Measurements from ENCODE around the gene LILRB2. TPM values are rescaled to one million over a fixed set of nuclear protein-coding genes. Genes with fewer than 3 reads are reported as not detected.
"Not testable (repeated sequence)": the region's sequence is repeated elsewhere in the genome, so short reads cannot be mapped to it uniquely, and the experiment has no call there.

Gene LILRB2
- total RNA-seq, 4 donors from 2014 or later = 0.93 to 5.0 (median 1.9) TPM

GRCh38 chr19:54298357-54299125 is 17.6 kb upstream of the LILRB2 start:
- no peaks in the 10 kb centered on the region for H3K4me1 ChIP-seq
- no CpG with 5 or more reads among the region's 4 CpGs for WGBS, 2 donors (ENCODE audit: low coverage in 1 of 2)
- H3K27ac ChIP-seq = no peak overlapping the region
- no peaks in the 10 kb centered on the region for H3K36me3 ChIP-seq
- peaks cover 54% of the 10 kb centered on the region for H3K27me3 ChIP-seq
- no peak for ATAC-seq
- no peak overlapping the region for H3K4me3 ChIP-seq
- H3K9me3 ChIP-seq = peaks cover 0 to 11% (median 0%) of the 10 kb centered on the region in 3 donors
- TF ChIP-seq POLR2A (IDR thresholded peaks at IDR 0.05) (no peak), EP300 (IDR thresholded peaks at IDR 0.05) (no peak), CTCF (IDR thresholded peaks at IDR 0.05) (no peak), POLR2AphosphoS5 (IDR thresholded peaks at IDR 0.05) (no peak)

DNA sequence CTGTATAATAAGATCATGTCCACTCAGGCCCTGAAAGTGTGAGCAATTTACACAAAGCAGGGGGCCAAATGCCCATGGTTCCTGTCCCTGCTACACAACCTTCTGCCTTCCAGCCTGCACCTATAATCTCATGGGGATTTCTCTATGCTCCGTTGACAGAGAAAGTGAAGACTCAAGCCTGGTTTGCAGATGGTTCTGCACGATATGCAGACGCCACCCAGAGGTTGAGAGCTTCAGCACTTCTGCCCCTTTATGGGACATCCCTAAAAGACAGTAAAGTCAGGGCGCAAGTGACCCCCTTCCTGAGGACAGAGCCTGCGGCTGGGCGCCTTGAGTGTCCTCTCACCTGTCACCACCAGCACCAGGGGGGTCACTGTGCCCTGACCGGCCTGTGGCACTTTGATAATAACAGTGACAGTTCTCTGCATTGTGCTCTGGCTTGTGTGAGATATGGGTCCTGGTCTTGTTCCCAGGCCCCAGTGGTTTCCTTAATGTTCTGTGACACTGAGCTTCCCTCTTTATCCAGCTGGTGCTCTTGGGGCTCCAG is 16.9 kb upstream of the LILRB2 start:
- Histone ChIP-seq H3K4me3 (no peak overlapping the region), H3K27me3 (peaks cover 58% of the 10 kb centered on the region), H3K4me1 (no peaks in the 10 kb centered on the region), H3K27ac (no peak overlapping the region), H3K36me3 (no peaks in the 10 kb centered on the region), H3K9me3 (peaks cover 0 to 11% (median 0%) of the 10 kb centered on the region in 3 donors)
- no peak for ATAC-seq
- WGBS, 2 donors (ENCODE audit: low coverage in 1 of 2) = 62% methylated on average over 4 of the region's 7 CpGs; no CpG with 5 or more reads in 1 of the 2 donors
- TF ChIP-seq CTCF (IDR thresholded peaks at IDR 0.05) (no peak), EP300 (IDR thresholded peaks at IDR 0.05) (no peak), POLR2AphosphoS5 (IDR thresholded peaks at IDR 0.05) (no peak), POLR2A (IDR thresholded peaks at IDR 0.05) (no peak)

DNA sequence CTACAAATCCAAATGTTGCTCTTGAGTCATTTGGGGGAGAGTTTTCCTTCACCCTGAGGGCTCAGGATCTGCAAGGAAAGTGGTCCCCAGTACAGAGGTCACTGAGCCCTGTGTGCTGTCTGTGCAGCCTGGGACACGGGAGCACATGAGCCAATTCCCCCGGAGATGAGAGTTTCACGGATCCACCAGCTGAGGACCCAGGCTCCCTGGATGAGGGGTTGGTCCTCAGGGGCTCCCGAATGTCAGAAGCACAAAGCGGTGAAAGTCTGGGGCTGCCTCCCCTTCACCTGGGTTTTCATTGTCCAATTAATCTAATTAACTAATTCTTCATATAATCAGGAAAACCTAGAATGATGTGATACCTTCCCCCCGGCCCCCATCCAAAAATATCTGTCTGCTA is 13.6 kb upstream of the LILRB2 start:
- TF ChIP-seq POLR2A (IDR thresholded peaks at IDR 0.05) (no peak), EP300 (IDR thresholded peaks at IDR 0.05) (no peak), CTCF (IDR thresholded peaks at IDR 0.05) (no peak), POLR2AphosphoS5 (IDR thresholded peaks at IDR 0.05) (no peak)
- no peaks in the 10 kb centered on the region for H3K4me1 ChIP-seq
- ATAC-seq = no peak
- no peaks in the 10 kb centered on the region for H3K36me3 ChIP-seq
- H3K9me3 ChIP-seq = peaks cover 0 to 11% (median 0%) of the 10 kb centered on the region in 3 donors
- WGBS, 2 donors (ENCODE audit: low coverage in 1 of 2) = 88 to 93% methylated on average over 1 to 5 of the region's 6 CpGs
- H3K27me3 ChIP-seq = peaks cover 60% of the 10 kb centered on the region
- H3K27ac ChIP-seq = no peak overlapping the region
- H3K4me3 ChIP-seq = no peak overlapping the region

DNA sequence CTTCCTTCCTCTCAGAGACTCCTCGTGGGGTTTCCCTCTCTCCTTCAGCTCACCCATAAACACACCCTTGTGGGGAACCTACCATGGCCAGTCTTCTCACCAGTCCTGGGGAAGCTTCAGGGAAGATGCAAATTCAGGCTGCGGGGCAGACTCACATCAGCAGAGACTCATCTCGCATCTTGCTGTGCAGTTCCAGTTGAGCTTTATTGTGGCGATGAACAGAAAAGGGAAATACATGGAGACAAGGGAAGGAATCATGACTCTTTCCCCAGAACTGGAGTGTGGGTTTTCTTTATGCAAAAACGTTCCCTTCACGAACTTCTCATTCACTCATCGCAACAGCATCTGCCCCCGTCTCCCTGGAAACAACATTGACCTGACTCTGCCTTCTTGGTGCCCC is 8.2 kb upstream of the LILRB2 start:
- H3K27ac ChIP-seq, H3K9me3 ChIP-seq, H3K4me3 ChIP-seq, H3K36me3 ChIP-seq, H3K4me1 ChIP-seq, ATAC-seq: not testable (repeated sequence)
- peaks cover 28% of the 10 kb centered on the region for H3K27me3 ChIP-seq
- WGBS, 2 donors (ENCODE audit: low coverage in 1 of 2) = 64 to 71% methylated on average over 5 to 8 of the region's 8 CpGs

DNA sequence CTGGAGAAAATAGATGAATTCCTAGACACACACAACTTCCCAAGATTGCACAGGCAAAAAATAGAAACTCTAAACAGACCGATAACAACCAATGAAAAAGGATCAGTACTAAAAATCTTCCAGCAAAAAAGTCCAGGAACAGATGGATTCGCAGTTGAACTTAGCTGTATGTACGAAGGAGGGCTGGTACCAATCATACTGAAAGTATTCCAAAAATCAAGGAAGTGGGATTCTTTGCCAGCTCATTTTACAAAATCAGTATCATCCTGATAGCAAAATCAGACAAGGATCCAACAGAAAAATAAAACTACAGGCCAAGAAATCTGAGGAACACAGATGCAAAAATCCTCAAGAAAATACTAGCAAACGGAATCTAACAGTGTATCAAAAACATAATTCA is 6.5 kb upstream of the LILRB2 start:
- H3K4me3 ChIP-seq = no peak overlapping the region
- no peak for ATAC-seq
- TF ChIP-seq POLR2AphosphoS5 (IDR thresholded peaks at IDR 0.05) (no peak), POLR2A (IDR thresholded peaks at IDR 0.05) (no peak), CTCF (IDR thresholded peaks at IDR 0.05) (no peak), EP300 (IDR thresholded peaks at IDR 0.05) (no peak)
- H3K9me3 ChIP-seq = peaks cover 0 to 7% (median 0%) of the 10 kb centered on the region in 3 donors
- peaks cover 35% of the 10 kb centered on the region for H3K27me3 ChIP-seq
- 35 to 65% methylated on average over 4 of the region's 4 CpGs for WGBS, 2 donors (ENCODE audit: low coverage in 1 of 2)
- H3K36me3 ChIP-seq = no peaks in the 10 kb centered on the region
- no peak overlapping the region for H3K27ac ChIP-seq
- H3K4me1 ChIP-seq = no peaks in the 10 kb centered on the region

DNA sequence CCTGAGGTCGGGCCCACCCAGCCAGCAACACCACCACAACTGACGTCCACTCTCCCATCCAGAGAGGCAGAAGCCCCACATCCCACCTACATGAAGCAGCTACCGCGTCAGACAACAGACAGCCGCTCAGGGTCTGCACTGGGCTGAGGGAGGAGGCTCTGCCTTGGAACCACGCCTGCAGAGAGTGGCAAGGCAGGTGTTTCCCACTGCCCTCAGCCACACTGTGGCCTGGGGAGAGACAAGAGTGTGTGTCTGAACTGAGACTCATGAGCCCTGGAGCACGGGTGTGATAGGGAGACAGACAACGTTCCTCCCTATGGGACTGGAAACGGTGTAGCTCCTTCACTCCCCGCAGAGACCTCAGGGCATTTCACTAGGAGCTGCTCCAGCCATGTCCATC is 5.4 kb upstream of the LILRB2 start:
- H3K27me3 ChIP-seq = peaks cover 43% of the 10 kb centered on the region
- 90% methylated on average over 2 of the region's 10 CpGs; no CpG with 5 or more reads in 1 of the 2 donors for WGBS, 2 donors (ENCODE audit: low coverage in 1 of 2)
- H3K4me3 ChIP-seq, H3K27ac ChIP-seq, ATAC-seq, H3K36me3 ChIP-seq, H3K4me1 ChIP-seq, H3K9me3 ChIP-seq: not testable (repeated sequence)

DNA sequence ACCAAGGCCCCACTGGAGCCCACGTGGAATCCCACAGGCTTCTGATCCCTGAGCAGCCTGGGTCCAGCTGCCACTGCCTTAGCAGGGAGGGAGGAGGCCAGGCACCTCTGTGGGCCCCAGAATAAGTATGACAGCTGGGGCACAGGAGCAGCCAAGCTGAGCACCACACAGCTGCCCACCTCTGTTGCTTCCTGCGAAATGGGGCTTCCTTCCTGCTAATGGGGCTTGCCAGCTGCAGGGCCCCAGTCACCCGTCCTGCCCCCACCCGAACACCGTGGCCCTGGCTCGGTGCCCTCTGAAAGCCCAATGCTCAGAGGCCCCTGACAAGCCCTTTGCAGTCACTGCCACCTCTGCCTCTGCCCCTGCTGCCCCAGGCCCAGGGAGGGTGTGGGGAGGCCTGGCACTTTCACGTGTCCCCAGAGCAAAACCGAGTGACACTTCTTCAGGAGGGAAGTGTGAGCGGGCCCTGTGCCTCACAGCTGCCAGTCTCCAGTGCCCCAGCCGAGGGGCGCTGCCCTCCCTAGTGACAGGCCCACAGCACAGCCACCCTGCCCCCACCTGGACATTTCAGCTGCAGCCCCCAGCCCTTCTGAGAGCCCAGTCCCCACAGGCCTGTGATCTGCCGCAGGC is 4.6 kb upstream of the LILRB2 start:
- peaks cover 43% of the 10 kb centered on the region for H3K27me3 ChIP-seq
- not testable (repeated sequence) for H3K27ac ChIP-seq, ATAC-seq, H3K4me3 ChIP-seq, H3K4me1 ChIP-seq, H3K36me3 ChIP-seq, H3K9me3 ChIP-seq
- 50% methylated on average over 2 of the region's 12 CpGs; no CpG with 5 or more reads in 1 of the 2 donors for WGBS, 2 donors (ENCODE audit: low coverage in 1 of 2)

Measured in gastroesophageal sphincter (tissue), 4 donors.